GM12864 (cell line): Measurements from ENCODE around the gene CRTAC1.

Source experiments
- DNase-seq: peaks from one replicate; pipeline ENCODE4 v3.0.0-alpha.2; 2011; ENCODE audit warnings: low read depth
- H3K4me3 ChIP-seq: 2 replicates; pipeline ENCODE4 v1.5.1; 2011; ENCODE audit warnings: mild to moderate bottlenecking, low read depth, low read length, control low read depth
- CTCF ChIP-seq: IDR thresholded peaks from 2 replicates; pipeline ENCODE4 v1.5.1; 2011; ENCODE audit warnings: low read depth, mild to moderate bottlenecking, moderate library complexity, low read length, control low read depth, inconsistent platforms; ENCODE audit errors: missing control alignments

The CRTAC1 gene

GRCh38 chr10:97870990-97871389 is 159.4 kb downstream of the CRTAC1 start:
- DNase-seq = no peak
- H3K4me3 ChIP-seq = no peak overlapping the region
- TF ChIP-seq CTCF = no peak

- peak; percentile 79 for TF ChIP-seq CTCF
- H3K4me3 ChIP-seq = no peak overlapping the region
- DNase-seq = peak; percentile 26
These were observed 161.1 kb downstream of the CRTAC1 start for GRCh38 chr10:97869091-97870042.

- no peak for TF ChIP-seq CTCF
- H3K4me3 ChIP-seq = no peak overlapping the region
These were observed 162.2 kb downstream of the CRTAC1 start for GRCh38 chr10:97868134-97868685.

GRCh38 chr10:97867220-97867800 is 163.1 kb downstream of the CRTAC1 start:
- TF ChIP-seq CTCF = no peak
- no peak for DNase-seq
- no peak overlapping the region for H3K4me3 ChIP-seq

More at GRCh38 chr10:97868134-97868685, 162.2 kb downstream of the CRTAC1 start:
- DNase-seq = no peak

- no peak for DNase-seq
- no peak overlapping the region for H3K4me3 ChIP-seq
- no peak for TF ChIP-seq CTCF
These were observed 163.7 kb downstream of the CRTAC1 start for GRCh38 chr10:97866524-97867219.

- H3K4me3 ChIP-seq = no peak overlapping the region
- no peak for DNase-seq
- no peak for TF ChIP-seq CTCF
These were observed 164.9 kb downstream of the CRTAC1 start for GRCh38 chr10:97865488-97865887.
